Aorta (tissue), 5 donors: ENCODE measurements around the gene ARMC12. TPM values are rescaled to one million over a fixed set of nuclear protein-coding genes. Genes with fewer than 3 reads are reported as not detected.
"Not testable (repeated sequence)": the region's sequence is repeated elsewhere in the genome, so short reads cannot be mapped to it uniquely, and the experiment has no call there.

ENCODE experiments used
- ATAC-seq: fragments of 200-7000 bp; cut with Tn5 transposase; one replicate; pipeline ENCODE4 v1.9.1; 2022; ENCODE audit warnings: moderate library complexity; ENCODE audit not compliant: low FRiP score
- DNase-seq, 2 donors: peaks; one replicate each; pipeline ENCODE4 v3.0.0-alpha.2; 2020
- H3K27ac ChIP-seq, 2 donors: one replicate each; pipeline ENCODE4 v1.5.1; 2013; ENCODE audit warnings: low read length in 2 of 2, mild to moderate bottlenecking in 2 of 2, moderate library complexity in 2 of 2, control low read depth in 1 of 2, inconsistent platforms in 1 of 2, low read depth in 1 of 2
- H3K27me3 ChIP-seq, 2 donors: one replicate each; pipeline ENCODE4 v1.6.1; 2013; ENCODE audit warnings: control low read depth in 1 of 2, low read length in 1 of 2, mild to moderate bottlenecking in 1 of 2, moderate library complexity in 1 of 2; ENCODE audit not compliant: insufficient read depth in 2 of 2, control insufficient read depth in 1 of 2
- H3K36me3 ChIP-seq, 2 donors: one replicate each; pipeline ENCODE4 v1.6.1; 2013; ENCODE audit warnings: control low read depth in 1 of 2, low read length in 1 of 2, mild to moderate bottlenecking in 1 of 2; ENCODE audit not compliant: insufficient read depth in 2 of 2, control insufficient read depth in 1 of 2
- H3K4me1 ChIP-seq, 2 donors: one replicate each; pipeline ENCODE4 v1.6.1; 2013; ENCODE audit warnings: low read length in 2 of 2, control low read depth in 1 of 2, mild to moderate bottlenecking in 1 of 2, moderate library complexity in 1 of 2; ENCODE audit not compliant: insufficient read depth in 2 of 2, control insufficient read depth in 1 of 2
- H3K4me3 ChIP-seq, 2 donors: one replicate each; pipeline ENCODE4 v1.5.1; 2013; ENCODE audit warnings: low read length in 2 of 2, control low read depth in 1 of 2, mild to moderate bottlenecking in 1 of 2
- H3K9me3 ChIP-seq: one replicate; pipeline ENCODE4 v1.6.1; 2013; ENCODE audit warnings: mild to moderate bottlenecking, low read length; ENCODE audit not compliant: control insufficient read depth
- WGBS, 2 donors: extraction: QIAGEN DNeasy Blood & Tissue Kit; methylation state at CpG; one replicate each; pipeline ENCODE4 v1.1.7; 2013; 5-methylcytosine and 5-hydroxymethylcytosine counted together
- intact Hi-C, 2 donors: fragments of 100-400 bp; cut with DNase I; formaldehyde crosslinking; loops; one replicate each; pipeline versions ENCODE4 v1.14.2 to v1.15.0; 2022
- long read RNA-seq, 2 donors: library from polyadenylated mRNA; unstranded; transcript quantifications; one replicate each; pipeline ENCODE4 v2.0.0, GENCODE V29; 2020 to 2021
- polyA plus RNA-seq, 2 donors: library from polyadenylated mRNA; stranded (reverse); fragments of 200-250 nt; gene quantifications; one replicate each; pipeline ENCODE4 v1.2.3, GENCODE V29; 2013
- total RNA-seq, 2 donors: library from RNA; stranded (reverse); fragmentation: NEBNext Ultra II Directional; extraction: Animal tissue kit (Norgen Biotek cat#: 25700); gene quantifications; one replicate each; pipeline ENCODE4 v1.2.1, GENCODE V29; 2021
- donor health status: healthy with polysubstance abuse.
- donor health status: Bipolar disorder and iron deficiency.
- donor health status: DM: no; HTN: no; CAD: no.
- donor health status: DM: no; HTN: no; CAD: no.
- donor health status: DM: yes; HTN: yes; CAD: no.

ARMC12 gene, protein sequence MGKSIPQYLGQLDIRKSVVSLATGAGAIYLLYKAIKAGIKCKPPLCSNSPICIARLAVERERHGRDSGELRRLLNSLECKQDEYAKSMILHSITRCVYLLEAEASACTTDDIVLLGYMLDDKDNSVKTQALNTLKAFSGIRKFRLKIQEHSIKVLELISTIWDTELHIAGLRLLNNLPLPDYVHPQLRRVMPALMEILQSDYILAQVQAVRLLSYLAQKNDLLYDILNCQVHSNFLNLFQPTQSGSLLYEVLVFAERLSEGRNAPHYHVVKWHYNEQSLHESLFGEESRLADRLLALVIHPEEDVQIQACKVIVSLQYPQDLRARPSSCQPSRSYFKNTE
- total RNA-seq (1 to 10 TPM in 1 of 2 donors, under 1 TPM in 1; 0.52 to 1.4 TPM), polyA plus RNA-seq (1 to 10 TPM in 1 of 2 donors, under 1 TPM in 1; 0.25 to 6.4 TPM)
- long read RNA-seq, donor 1, partial matches to known transcripts, result 0 of 1 reads
- long read RNA-seq, donor 1, other reads (novel, unspliced or antisense), result 1 of 1 reads
- long read RNA-seq, donor 2, result 0 reads

DNA sequence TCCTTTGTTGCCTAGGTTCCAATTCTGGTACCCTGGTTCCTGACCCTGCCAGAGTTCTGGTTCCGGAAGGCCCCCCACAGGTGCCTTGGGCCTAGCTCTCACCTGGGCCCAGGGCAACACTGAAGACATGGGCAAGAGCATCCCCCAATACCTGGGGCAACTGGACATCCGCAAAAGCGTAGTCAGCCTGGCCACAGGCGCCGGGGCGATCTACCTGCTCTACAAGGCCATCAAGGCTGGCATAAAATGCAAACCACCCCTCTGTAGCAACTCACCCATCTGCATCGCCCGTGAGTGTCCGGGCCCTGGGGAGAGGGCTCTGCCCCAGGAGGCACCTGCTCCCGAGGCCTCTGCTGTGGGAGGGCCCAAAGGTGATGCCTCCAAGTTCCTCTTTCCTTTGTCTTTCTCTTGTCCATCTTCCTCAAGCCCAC lies at the start of gene ARMC12:
Gene ARMC12, plus strand, starts transcription at position 51 of the 431 bp plus-strand sequence. Its CDS starts 77 bp downstream, at position 128.
- peaks cover 0 to 5% of the 10 kb centered on the region in 2 donors for H3K4me1 ChIP-seq
- H3K36me3 ChIP-seq, result no peaks in the 10 kb centered on the region
- no peaks in the 10 kb centered on the region for H3K9me3 ChIP-seq
- ATAC-seq, result no peak
- intact Hi-C loops, result loop anchor here (1.0 to 2.0 kb wide), 4 partner anchors 152 to 214 kb away; no protein-coding TSS in a partner anchor
- WGBS, 2 donors, result 90 to 91% methylated on average over 10 of the region's 10 CpGs
- DNase-seq, result no peak
- no peaks in the 10 kb centered on the region for H3K27me3 ChIP-seq
- H3K4me3 ChIP-seq, result no peak within 1 kb of the TSS
- H3K27ac ChIP-seq, result no peak within 1 kb of the TSS

DNA sequence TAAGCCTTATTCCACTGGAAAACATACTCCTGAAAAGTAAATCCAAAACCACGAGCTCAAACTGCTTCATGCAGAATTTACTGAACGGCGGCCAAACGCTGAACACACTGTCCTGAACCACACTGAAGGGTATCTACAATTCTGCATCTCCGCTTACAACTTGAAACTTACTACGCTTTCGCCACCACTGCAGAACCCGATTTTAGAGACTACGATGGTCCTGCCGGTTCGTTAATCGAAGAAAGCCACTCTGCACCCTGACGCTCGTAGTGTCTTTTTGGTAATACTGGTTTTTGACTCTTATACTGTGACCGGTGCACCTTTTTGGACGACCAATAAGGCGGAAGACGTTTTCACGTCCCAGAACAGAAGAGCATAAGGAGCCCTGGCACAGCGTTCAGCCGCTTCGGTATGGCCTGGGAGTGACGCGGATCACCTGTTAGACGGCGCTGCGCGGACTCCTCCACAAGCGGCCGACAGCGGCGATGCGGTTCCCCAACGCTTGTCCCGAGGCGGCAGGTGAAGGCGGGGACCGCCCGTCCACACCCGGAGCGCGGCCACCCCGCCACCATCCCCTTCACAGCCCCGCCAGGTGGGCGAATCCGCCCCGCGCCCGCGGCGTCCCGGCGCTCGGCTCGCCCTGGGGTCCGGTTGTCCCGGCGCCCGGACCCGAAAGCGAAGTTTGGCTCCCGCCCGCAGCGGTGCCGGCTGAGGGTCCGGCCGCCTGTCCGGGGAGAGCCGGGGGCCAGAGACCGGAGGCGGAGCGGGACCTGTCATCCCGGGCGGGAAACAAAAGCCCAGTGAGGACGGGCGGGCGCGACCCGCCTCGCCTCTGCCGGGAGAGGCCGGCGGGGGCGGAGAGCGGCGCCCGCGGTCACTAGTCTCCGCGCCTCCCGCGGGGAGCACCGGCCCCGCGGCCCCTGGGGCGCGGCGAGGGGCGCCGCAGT lies 48.9 kb upstream of the ARMC12 start:
- H3K4me3 ChIP-seq, result peak overlapping the region; percentile 87 to 98
- intact Hi-C loops, result loop anchor here (2.0 to 10.0 kb wide), 5 partner anchors 41 to 106 kb away; no protein-coding TSS in a partner anchor
- H3K9me3 ChIP-seq, result no peaks in the 10 kb centered on the region
- peak overlapping the region; percentile 15 to 86 for H3K27ac ChIP-seq
- 1% methylated on average over 80 to 100 of the region's 100 CpGs for WGBS, 2 donors
- H3K36me3 ChIP-seq, result no peaks in the 10 kb centered on the region
- no peaks in the 10 kb centered on the region for H3K4me1 ChIP-seq
- DNase-seq (peak; percentile 77 to 88), ATAC-seq (peak; percentile 37)
- no peaks in the 10 kb centered on the region for H3K27me3 ChIP-seq

DNA sequence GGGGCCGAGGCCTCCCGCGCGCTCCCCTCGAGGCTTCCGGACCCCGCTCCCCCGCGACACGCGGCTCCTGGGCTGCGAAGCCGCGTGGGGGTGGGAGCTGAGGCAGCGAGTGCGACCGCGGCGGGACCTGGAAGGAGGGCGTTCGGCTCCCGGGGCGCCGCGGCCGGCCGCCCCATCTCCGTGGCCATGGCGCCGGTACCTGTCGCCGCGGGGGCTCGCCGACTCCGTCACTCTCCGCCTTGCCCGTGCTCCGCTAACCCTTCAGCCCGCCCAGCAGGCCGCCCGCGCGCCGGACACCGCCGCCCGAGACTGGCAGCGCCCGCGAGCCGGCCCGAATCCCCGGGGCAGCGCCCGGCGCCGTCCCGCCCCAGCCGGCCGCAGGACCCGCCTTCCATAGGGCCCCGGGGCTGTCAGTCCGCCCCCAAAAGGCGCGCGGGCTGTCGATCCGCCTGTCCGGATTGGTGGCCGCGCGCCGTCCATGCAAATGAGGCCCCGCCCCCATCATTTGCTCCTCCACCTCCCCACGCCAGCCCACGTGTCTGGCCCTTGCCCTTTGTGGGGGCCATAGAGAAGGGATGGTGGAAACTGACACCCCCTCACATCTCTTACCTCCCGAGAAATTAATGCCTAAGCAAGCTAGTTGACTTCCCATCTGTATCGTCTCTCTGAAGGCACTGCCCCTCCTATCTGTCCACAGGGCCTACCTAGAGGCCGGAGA lies 48.1 kb upstream of the ARMC12 start, which contains the start of gene FKBP5:
Gene FKBP5, minus strand, starts transcription at position 311 of the 718 bp plus-strand sequence. CDS start 46,091 bp downstream, outside the sequence.
- no peaks in the 10 kb centered on the region for H3K27me3 ChIP-seq
- no peaks in the 10 kb centered on the region for H3K9me3 ChIP-seq
- peak; percentile 96 to 98 for DNase-seq
- WGBS, 2 donors, result 3 to 8% methylated on average over 25 to 80 of the region's 80 CpGs
- no peaks in the 10 kb centered on the region for H3K36me3 ChIP-seq
- H3K4me3 ChIP-seq, result peak within 1 kb of the TSS; percentile 87 to 98
- no peaks in the 10 kb centered on the region for H3K4me1 ChIP-seq
- peak within 1 kb of the TSS; percentile 15 to 86 for H3K27ac ChIP-seq
- intact Hi-C loops, result loop anchor here (2.0 to 10.0 kb wide), 4 partner anchors 42 to 106 kb away; no protein-coding TSS in a partner anchor
- peak; percentile 97 for ATAC-seq

DNA sequence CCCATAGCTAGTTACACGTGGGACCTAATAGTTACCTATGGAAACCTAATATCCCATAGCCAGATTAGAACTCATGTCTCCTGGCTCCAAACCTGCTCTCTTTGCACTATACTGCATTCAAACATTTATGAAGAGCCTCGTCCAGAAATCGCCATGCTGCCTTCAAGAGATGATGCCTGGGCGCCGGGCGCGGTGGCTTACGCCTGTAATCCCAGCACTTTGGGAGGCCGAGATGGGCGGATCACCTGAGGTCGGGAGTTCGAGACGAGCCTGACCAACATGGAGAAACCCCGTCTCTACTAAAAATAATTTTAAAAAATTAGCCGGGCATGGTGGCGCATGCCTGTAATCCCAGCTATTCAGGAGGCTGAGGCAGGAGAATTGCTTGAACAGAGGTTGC lies 46.8 kb upstream of the ARMC12 start:
- H3K4me3 ChIP-seq, intact Hi-C loops, ATAC-seq, H3K4me1 ChIP-seq, DNase-seq, H3K27me3 ChIP-seq, H3K36me3 ChIP-seq, H3K9me3 ChIP-seq, H3K27ac ChIP-seq: not testable (repeated sequence)
- WGBS, 2 donors, result 96 to 97% methylated on average over 16 of the region's 16 CpGs

DNA sequence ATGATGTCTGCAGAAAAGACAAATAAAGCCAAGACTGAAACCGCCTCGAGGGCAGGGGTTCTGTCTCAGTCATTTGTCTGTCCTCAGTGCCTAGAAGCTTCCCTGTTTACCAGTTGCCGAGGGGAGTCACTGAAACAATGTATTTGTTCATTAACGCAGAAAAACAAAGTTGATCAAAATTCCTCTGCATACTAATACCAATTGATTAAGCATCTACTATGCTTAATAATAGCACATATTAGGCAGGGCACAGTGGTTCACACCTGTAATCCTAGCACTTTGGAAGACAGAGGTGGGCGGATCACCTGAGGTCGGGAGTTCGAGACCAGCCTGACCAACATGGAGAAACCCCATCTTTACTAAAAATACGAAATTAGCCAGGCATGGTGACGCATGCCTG lies 46.3 kb upstream of the ARMC12 start:
- intact Hi-C loops, result no loop called here
- Histone ChIP-seq H3K9me3 (no peaks in the 10 kb centered on the region), H3K27me3 (no peaks in the 10 kb centered on the region), H3K4me3 (no peak overlapping the region), H3K27ac (no peak overlapping the region), H3K4me1 (no peaks in the 10 kb centered on the region), H3K36me3 (no peaks in the 10 kb centered on the region)
- no peak for ATAC-seq
- WGBS, 2 donors, result 95 to 96% methylated on average over 9 of the region's 9 CpGs
- no peak for DNase-seq

DNA sequence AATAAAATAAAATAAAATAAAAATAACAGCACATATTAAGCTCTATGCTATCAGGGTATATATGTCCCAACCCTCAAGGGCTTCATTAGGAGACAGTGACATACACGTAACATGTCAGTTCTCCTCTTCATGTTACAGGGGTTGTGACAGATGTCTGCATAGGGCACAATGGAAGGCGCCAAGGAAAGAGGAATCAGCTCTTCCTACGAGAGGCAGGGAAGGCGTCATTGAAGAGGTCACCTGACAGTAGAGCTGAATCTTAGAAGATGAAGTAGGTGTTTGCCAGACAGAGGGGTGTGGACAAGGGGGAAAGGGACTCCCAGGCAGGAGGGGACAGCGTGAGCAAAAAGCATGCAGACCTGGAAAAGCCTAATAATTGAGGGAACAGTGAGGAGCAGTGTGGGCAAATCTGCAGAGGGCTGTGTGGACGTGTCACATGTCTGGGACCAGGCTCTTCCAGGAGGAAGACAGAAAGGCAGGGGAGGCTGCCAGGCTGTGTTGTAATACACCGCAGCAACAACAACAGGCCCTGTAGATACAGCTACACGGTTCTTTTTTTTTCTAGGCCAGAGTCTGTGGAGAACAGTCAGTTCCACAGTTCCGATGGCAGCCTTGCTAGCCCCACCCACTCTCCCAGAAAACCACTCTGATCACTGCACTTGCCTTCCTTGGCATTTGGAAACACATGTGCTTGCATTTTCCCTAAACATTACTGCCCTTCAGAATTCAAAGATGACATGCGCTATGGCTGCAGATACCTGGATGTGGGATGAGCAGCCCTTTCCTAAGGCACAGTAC lies 45.6 kb upstream of the ARMC12 start:
- H3K36me3 ChIP-seq, result no peaks in the 10 kb centered on the region
- H3K9me3 ChIP-seq, result no peaks in the 10 kb centered on the region
- no peaks in the 10 kb centered on the region for H3K4me1 ChIP-seq
- peak overlapping the region in 1 of 2 donors; percentile 77 for H3K27ac ChIP-seq
- DNase-seq (peak; percentile 88 to 92), ATAC-seq (peak; percentile 79)
- WGBS, 2 donors, result 53 to 55% methylated on average over 10 of the region's 10 CpGs
- intact Hi-C loops, result no loop called here
- H3K27me3 ChIP-seq, result no peaks in the 10 kb centered on the region
- H3K4me3 ChIP-seq, result no peak overlapping the region

DNA sequence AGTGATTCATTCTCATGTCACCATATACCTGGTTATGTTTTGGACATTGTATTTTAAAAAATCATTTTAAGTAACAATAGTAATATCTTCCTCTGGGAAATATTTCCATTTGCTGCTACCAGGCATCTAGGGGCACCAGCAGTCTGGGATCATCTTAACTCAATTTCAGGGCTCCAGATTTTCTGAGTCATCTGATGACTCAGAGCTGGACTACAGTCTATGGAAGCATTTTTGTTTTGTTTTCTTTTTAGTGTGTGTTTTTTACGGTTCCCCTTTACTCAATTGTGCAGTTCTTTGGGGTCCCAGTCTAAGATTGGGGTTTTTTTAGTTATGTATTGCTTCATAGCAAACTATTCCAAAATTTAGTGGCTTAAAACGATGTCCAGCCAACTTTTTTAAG lies 42.4 kb upstream of the ARMC12 start:
- DNase-seq, result no peak
- H3K27me3 ChIP-seq, result no peaks in the 10 kb centered on the region
- 79 to 86% methylated on average over 2 of the region's 2 CpGs for WGBS, 2 donors
- no peaks in the 10 kb centered on the region for H3K36me3 ChIP-seq
- no peaks in the 10 kb centered on the region for H3K9me3 ChIP-seq
- H3K27ac ChIP-seq, result no peak overlapping the region
- H3K4me1 ChIP-seq, result no peaks in the 10 kb centered on the region
- intact Hi-C loops, result no loop called here
- ATAC-seq, result no peak
- no peak overlapping the region for H3K4me3 ChIP-seq
